ENCODE data around the gene ANKS3.

The ANKS3 gene

DNA sequence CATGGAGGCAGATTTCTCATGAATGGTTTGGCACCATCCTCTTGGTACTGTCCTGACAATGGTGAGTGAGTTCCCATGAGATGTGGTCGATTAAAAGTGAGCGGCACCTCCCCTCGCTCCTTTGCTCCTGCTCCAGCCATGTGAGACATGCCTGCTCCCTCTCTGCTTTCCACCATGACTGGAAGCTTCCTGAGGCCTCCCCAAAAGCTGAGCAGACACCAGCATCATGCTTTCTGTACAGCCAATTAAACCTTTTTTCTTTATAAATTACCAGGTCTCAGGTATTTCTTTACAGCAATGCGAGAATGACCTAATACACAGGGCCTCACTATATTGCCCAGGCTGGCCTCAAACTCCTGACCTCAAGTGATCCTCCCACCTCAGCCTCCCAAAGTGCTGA, 20.8 kb upstream of the ANKS3 start:
- no peak overlapping the region for H3K4me3 ChIP-seq (ENCODE audit: low read depth in 1 of 2, low read length in 2 of 2)
- H3K36me3 ChIP-seq (ENCODE audit: control insufficient read depth in 1 of 2, insufficient read depth in 2 of 2, low read length in 2 of 2): peaks cover 39 to 68% of the 10 kb centered on the region in 2 donors
- H3K27me3 ChIP-seq (ENCODE audit: control insufficient read depth in 1 of 2, insufficient read depth in 2 of 2, low read length in 2 of 2): no peaks in the 10 kb centered on the region
- H3K9ac ChIP-seq (ENCODE audit: low read depth in 1 of 2, low read length in 2 of 2): no peak overlapping the region
- no peaks in the 10 kb centered on the region for H3K4me1 ChIP-seq (ENCODE audit: control insufficient read depth in 1 of 2, insufficient read depth in 2 of 2, low read length in 2 of 2)
- no peak overlapping the region for H3K27ac ChIP-seq (ENCODE audit: low read depth, low read length)
- H3K9me3 ChIP-seq (ENCODE audit: control insufficient read depth in 1 of 2, low read length in 2 of 2): peaks cover 0 to 4% of the 10 kb centered on the region in 2 donors

DNA sequence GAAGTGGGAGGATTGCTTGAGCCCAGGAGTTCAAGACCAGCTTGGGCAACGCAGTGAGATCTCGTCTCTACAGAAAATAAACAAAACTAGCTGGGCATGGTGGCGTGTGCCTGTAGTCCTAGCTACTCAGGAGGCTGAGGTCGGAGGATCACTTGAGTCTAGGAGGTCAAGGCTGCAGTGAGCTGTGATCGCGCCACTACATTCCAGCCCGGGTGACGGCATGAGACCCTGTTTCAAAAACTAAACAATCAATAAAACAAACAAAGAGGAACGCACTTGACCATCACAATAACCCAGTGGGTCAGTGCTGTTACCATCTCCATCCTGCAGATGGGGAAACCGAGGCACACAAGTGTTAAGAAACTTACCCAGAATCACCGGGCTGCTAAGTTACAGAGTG, 19.2 kb upstream of the ANKS3 start:
- Histone ChIP-seq H3K4me1 (ENCODE audit: control insufficient read depth in 1 of 2, insufficient read depth in 2 of 2, low read length in 2 of 2) (no peaks in the 10 kb centered on the region), H3K36me3 (ENCODE audit: control insufficient read depth in 1 of 2, insufficient read depth in 2 of 2, low read length in 2 of 2) (peaks cover 28 to 52% of the 10 kb centered on the region in 2 donors), H3K27me3 (ENCODE audit: control insufficient read depth in 1 of 2, insufficient read depth in 2 of 2, low read length in 2 of 2) (no peaks in the 10 kb centered on the region), H3K4me3 (ENCODE audit: low read depth in 1 of 2, low read length in 2 of 2) (no peak overlapping the region), H3K9me3 (ENCODE audit: control insufficient read depth in 1 of 2, low read length in 2 of 2) (peaks cover 0 to 4% of the 10 kb centered on the region in 2 donors), H3K9ac (ENCODE audit: low read depth in 1 of 2, low read length in 2 of 2) (no peak overlapping the region), H3K27ac (ENCODE audit: low read depth, low read length) (no peak overlapping the region)

DNA sequence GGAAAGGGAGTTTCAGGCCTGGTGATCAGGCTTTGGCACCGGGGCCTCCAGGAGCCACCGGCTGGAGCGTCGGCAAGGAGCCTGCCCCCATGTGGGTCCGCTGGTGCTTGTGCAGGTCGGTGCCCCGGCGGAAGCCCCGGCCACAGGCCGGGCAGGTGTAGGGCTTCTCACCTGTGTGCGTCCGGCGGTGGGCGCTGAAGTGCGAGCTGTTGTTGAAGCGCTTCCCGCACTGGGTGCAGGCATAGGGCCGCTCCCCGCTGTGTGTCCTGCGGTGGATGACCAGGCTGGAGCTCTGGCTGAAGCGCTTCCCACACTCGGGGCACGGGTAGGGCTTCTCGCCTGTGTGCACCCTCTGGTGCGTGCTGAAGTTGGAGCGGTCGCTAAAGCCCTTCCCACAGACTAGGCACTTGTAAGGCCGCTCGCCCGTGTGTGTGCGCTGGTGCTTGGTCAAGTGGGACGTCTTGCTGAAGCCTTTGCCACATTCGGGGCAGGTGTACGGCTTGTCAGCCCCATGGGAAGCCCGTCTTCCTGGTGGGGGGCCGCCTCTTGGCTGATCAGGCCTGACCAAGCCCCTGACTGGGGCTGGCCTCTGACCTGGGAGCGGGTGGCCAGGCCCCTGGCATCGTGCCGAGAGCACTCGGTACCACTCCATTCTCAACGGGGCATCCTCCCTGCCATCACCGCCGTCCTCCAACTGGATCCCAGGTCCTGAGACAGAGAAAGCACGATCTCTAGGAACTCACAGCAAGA, 18.5 kb upstream of the ANKS3 start:
- Histone ChIP-seq H3K9me3 (ENCODE audit: control insufficient read depth in 1 of 2, low read length in 2 of 2) (peaks cover 0 to 4% of the 10 kb centered on the region in 2 donors), H3K9ac (ENCODE audit: low read depth in 1 of 2, low read length in 2 of 2) (no peak overlapping the region), H3K36me3 (ENCODE audit: control insufficient read depth in 1 of 2, insufficient read depth in 2 of 2, low read length in 2 of 2) (peaks cover 25 to 48% of the 10 kb centered on the region in 2 donors), H3K27me3 (ENCODE audit: control insufficient read depth in 1 of 2, insufficient read depth in 2 of 2, low read length in 2 of 2) (no peaks in the 10 kb centered on the region), H3K4me3 (ENCODE audit: low read depth in 1 of 2, low read length in 2 of 2) (no peak overlapping the region), H3K4me1 (ENCODE audit: control insufficient read depth in 1 of 2, insufficient read depth in 2 of 2, low read length in 2 of 2) (no peaks in the 10 kb centered on the region), H3K27ac (ENCODE audit: low read depth, low read length) (no peak overlapping the region)

DNA sequence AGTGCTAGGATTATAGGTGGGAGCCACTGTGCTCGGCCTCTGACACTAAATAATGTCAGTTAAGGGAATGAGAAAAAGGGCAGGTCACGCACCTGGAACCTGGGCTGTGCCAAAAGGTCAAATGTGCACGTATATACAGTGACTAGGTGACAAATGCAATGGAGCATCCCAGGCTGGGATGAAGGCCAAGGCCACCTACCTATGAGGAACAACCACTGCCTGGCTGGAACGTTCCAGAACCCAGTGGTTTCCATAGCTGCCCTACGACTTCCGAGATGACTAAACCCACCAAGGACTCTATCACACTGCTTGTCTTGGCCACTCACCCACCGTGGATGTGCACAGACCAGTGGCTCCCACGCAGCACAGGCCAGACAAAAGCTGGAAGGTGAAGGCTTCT, 16.8 kb upstream of the ANKS3 start:
- Histone ChIP-seq H3K9ac (ENCODE audit: low read depth in 1 of 2, low read length in 2 of 2) (no peak overlapping the region), H3K36me3 (ENCODE audit: control insufficient read depth in 1 of 2, insufficient read depth in 2 of 2, low read length in 2 of 2) (peaks cover 24 to 47% of the 10 kb centered on the region in 2 donors), H3K4me1 (ENCODE audit: control insufficient read depth in 1 of 2, insufficient read depth in 2 of 2, low read length in 2 of 2) (no peaks in the 10 kb centered on the region), H3K27me3 (ENCODE audit: control insufficient read depth in 1 of 2, insufficient read depth in 2 of 2, low read length in 2 of 2) (no peaks in the 10 kb centered on the region), H3K27ac (ENCODE audit: low read depth, low read length) (no peak overlapping the region), H3K9me3 (ENCODE audit: control insufficient read depth in 1 of 2, low read length in 2 of 2) (peaks cover 0 to 3% of the 10 kb centered on the region in 2 donors), H3K4me3 (ENCODE audit: low read depth in 1 of 2, low read length in 2 of 2) (no peak overlapping the region)

DNA sequence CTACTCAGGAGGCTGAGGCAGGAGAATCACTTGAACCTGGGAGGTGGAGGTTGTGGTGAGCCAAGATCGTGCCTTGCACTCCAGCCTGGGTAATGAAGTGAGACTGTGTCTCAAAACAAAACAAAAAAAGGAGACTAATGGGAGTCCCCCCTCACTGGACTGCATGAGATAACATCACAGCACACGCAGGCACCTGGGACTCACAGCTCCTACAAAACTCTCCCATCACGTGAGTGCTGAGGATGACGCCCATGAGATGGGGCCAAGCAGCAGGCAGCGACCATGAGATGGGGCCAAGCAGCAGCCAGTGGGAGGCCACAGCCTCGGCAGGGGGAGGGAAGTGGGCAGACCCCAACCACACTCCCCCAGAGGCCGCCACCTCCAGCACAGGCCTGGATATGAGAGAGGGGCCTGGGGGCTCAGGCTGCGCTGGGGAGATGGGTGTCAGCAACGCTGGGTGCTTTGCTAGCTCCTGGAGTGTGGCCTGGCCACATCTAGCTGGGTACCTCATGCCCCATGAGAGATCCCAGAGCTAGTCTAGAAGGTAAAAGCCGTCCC, 15.7 kb upstream of the ANKS3 start:
- H3K4me3 ChIP-seq (ENCODE audit: low read depth in 1 of 2, low read length in 2 of 2): no peak overlapping the region
- no peaks in the 10 kb centered on the region for H3K9me3 ChIP-seq (ENCODE audit: control insufficient read depth in 1 of 2, low read length in 2 of 2)
- H3K27ac ChIP-seq (ENCODE audit: low read depth, low read length): no peak overlapping the region
- no peaks in the 10 kb centered on the region for H3K27me3 ChIP-seq (ENCODE audit: control insufficient read depth in 1 of 2, insufficient read depth in 2 of 2, low read length in 2 of 2)
- H3K36me3 ChIP-seq (ENCODE audit: control insufficient read depth in 1 of 2, insufficient read depth in 2 of 2, low read length in 2 of 2): peaks cover 17 to 38% of the 10 kb centered on the region in 2 donors
- H3K4me1 ChIP-seq (ENCODE audit: control insufficient read depth in 1 of 2, insufficient read depth in 2 of 2, low read length in 2 of 2): no peaks in the 10 kb centered on the region
- H3K9ac ChIP-seq (ENCODE audit: low read depth in 1 of 2, low read length in 2 of 2): no peak overlapping the region

DNA sequence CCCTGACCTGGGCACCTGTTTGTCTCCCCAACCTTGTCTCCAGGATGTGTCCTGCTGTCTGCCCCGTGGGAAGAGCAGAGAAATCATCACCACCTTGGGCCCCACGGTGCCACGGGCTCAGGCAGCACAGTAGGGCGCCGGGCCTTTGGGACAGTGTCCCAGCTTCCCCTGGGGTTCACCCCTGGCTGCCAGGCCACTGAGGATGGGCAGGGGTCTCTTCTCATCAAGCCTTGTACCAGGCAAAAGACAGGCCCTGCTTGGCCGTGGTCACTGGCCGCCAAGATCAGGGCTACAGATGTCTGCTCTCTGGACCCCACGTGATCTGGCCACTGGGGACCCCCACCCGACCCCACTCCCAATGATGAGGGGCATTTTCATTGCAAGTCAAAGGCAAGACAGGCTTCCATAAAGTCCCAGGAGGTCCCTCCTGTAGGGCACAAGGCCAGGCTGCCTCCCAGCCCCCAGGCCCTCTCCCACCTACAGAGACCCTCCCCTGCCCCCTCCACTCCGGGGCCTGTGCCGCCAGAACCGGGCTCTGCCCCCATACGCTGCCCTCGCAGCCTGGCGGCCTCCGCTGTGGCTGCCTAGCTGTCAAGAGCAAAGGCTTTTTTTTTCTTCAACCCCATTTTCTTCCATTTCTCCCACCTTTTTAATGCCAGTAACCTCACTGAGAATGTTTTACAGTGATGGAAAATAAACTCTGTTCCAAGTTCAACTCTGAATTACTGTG, 14.8 kb upstream of the ANKS3 start:
- no peaks in the 10 kb centered on the region for H3K4me1 ChIP-seq (ENCODE audit: control insufficient read depth in 1 of 2, insufficient read depth in 2 of 2, low read length in 2 of 2)
- no peak overlapping the region for H3K27ac ChIP-seq (ENCODE audit: low read depth, low read length)
- H3K9me3 ChIP-seq (ENCODE audit: control insufficient read depth in 1 of 2, low read length in 2 of 2): no peaks in the 10 kb centered on the region
- no peaks in the 10 kb centered on the region for H3K27me3 ChIP-seq (ENCODE audit: control insufficient read depth in 1 of 2, insufficient read depth in 2 of 2, low read length in 2 of 2)
- no peak overlapping the region for H3K4me3 ChIP-seq (ENCODE audit: low read depth in 1 of 2, low read length in 2 of 2)
- no peak overlapping the region for H3K9ac ChIP-seq (ENCODE audit: low read depth in 1 of 2, low read length in 2 of 2)
- peaks cover 13 to 32% of the 10 kb centered on the region in 2 donors for H3K36me3 ChIP-seq (ENCODE audit: control insufficient read depth in 1 of 2, insufficient read depth in 2 of 2, low read length in 2 of 2)

DNA sequence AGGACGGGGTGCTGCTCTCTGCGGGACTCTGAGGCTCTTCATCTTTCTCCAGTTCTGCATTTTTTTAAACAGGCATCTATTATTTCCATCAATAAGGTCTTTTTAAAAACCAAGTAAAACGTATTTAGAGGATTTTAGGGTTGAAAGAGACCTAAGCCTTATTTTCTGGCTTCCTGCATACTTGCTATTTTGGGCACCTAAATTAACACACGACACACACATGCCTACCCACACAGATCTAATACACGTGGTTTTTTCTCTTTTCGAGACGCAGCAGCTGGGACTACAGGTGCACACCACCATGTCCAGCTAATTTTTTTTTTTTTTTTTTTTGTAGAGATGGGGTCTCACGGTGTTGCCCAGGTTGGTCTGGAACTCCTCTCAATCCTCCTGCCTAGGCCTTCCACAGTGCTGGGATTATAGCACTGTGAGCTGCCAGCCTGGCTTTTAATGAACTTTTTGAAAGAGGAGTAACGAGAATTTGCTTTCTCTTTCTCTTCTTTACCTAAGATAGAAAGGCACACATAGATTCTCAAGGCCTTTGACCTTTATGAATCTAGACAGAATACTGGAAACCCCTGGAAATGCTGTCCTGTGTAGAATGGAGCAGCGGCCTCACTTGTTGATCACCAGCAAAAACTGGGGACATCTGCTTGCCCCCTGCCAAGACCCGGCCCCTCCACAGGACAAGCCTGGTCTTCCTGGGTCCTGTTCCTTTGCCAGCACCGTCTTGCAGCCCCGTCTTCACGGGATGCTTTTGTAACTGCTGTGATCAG, 14.0 kb upstream of the ANKS3 start:
- Histone ChIP-seq H3K9me3 (ENCODE audit: control insufficient read depth in 1 of 2, low read length in 2 of 2) (no peaks in the 10 kb centered on the region), H3K27me3 (ENCODE audit: control insufficient read depth in 1 of 2, insufficient read depth in 2 of 2, low read length in 2 of 2) (no peaks in the 10 kb centered on the region), H3K27ac (ENCODE audit: low read depth, low read length) (no peak overlapping the region), H3K9ac (ENCODE audit: low read depth in 1 of 2, low read length in 2 of 2) (no peak overlapping the region), H3K36me3 (ENCODE audit: control insufficient read depth in 1 of 2, insufficient read depth in 2 of 2, low read length in 2 of 2) (peaks cover 8 to 24% of the 10 kb centered on the region in 2 donors), H3K4me1 (ENCODE audit: control insufficient read depth in 1 of 2, insufficient read depth in 2 of 2, low read length in 2 of 2) (peaks cover 3% of the 10 kb centered on the region in 2 donors), H3K4me3 (ENCODE audit: low read depth in 1 of 2, low read length in 2 of 2) (no peak overlapping the region)

DNA sequence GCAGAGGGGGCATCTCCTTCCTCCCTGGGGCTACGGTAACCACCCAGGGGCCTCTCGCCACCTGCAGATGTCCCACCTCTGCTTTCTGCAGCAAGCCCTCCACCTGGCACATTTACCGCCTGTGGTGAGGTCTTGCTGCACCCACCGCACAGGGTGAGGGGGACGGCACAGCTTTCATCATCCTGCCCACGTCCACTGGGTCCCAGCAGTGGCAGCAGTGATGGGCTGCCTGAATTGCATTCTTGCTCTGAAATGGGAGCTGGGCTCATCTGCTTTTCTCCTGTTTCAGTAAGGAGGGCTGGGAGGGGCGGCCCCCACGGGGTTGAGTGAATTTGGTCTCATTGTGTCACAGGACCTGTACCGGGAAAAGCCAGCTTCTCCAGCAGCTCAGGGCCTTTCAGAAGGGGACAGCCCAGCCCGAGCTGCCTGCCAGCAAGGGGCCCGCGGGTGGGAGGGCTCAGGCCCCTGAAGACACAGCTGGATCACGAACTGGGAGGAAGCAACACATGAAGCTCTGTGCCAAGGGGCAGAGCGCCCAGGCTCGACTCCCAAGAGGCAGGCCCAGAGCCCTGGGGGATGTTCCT, 13.0 kb upstream of the ANKS3 start:
- Histone ChIP-seq H3K27ac (ENCODE audit: low read depth, low read length) (no peak overlapping the region), H3K4me1 (ENCODE audit: control insufficient read depth in 1 of 2, insufficient read depth in 2 of 2, low read length in 2 of 2) (peaks cover 6 to 7% of the 10 kb centered on the region in 2 donors)

DNA sequence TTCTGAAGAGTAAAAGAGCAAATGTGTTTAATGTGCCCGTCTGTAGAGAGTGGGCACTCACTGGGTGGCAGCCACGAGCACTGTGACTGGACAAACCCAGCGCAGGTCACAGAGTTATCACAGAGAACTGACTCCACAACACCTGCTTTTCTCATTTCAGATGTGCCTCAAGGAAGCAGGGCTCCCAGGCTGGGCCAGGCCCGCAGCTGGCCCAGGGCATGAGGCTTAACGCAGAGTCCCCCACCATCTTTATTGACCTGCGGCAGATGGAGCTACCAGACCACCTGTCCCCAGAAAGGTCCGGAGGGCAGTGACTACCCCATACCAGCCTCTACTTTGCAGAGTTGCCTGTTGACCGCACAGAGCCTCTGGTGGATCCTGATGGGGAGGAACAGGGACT, 12.1 kb upstream of the ANKS3 start:
- Histone ChIP-seq H3K9me3 (ENCODE audit: control insufficient read depth in 1 of 2, low read length in 2 of 2) (no peaks in the 10 kb centered on the region), H3K9ac (ENCODE audit: low read depth in 1 of 2, low read length in 2 of 2) (no peak overlapping the region), H3K4me1 (ENCODE audit: control insufficient read depth in 1 of 2, insufficient read depth in 2 of 2, low read length in 2 of 2) (peaks cover 6 to 7% of the 10 kb centered on the region in 2 donors)

More for the DNA sequence above, 13.0 kb upstream of the ANKS3 start:
- Histone ChIP-seq H3K27me3 (ENCODE audit: control insufficient read depth in 1 of 2, insufficient read depth in 2 of 2, low read length in 2 of 2) (no peaks in the 10 kb centered on the region), H3K36me3 (ENCODE audit: control insufficient read depth in 1 of 2, insufficient read depth in 2 of 2, low read length in 2 of 2) (peaks cover 5 to 14% of the 10 kb centered on the region in 2 donors), H3K9me3 (ENCODE audit: control insufficient read depth in 1 of 2, low read length in 2 of 2) (no peaks in the 10 kb centered on the region), H3K9ac (ENCODE audit: low read depth in 1 of 2, low read length in 2 of 2) (no peak overlapping the region), H3K4me3 (ENCODE audit: low read depth in 1 of 2, low read length in 2 of 2) (no peak overlapping the region)

More for the DNA sequence above, 12.1 kb upstream of the ANKS3 start:
- Histone ChIP-seq H3K27ac (ENCODE audit: low read depth, low read length) (no peak overlapping the region), H3K4me3 (ENCODE audit: low read depth in 1 of 2, low read length in 2 of 2) (no peak overlapping the region), H3K27me3 (ENCODE audit: control insufficient read depth in 1 of 2, insufficient read depth in 2 of 2, low read length in 2 of 2) (no peaks in the 10 kb centered on the region), H3K36me3 (ENCODE audit: control insufficient read depth in 1 of 2, insufficient read depth in 2 of 2, low read length in 2 of 2) (peaks cover 2 to 6% of the 10 kb centered on the region in 2 donors)

Data from duodenal mucosa (tissue), 2 donors.